ENCODE results near the gene SMU1. TPM values are rescaled to one million over a fixed set of nuclear protein-coding genes. Genes with fewer than 3 reads are reported as not detected.

SMU1 gene
- total RNA-seq, 4 donors from 2014 or later, result 19.7 to 24.2 (median 21.9) TPM

DNA sequence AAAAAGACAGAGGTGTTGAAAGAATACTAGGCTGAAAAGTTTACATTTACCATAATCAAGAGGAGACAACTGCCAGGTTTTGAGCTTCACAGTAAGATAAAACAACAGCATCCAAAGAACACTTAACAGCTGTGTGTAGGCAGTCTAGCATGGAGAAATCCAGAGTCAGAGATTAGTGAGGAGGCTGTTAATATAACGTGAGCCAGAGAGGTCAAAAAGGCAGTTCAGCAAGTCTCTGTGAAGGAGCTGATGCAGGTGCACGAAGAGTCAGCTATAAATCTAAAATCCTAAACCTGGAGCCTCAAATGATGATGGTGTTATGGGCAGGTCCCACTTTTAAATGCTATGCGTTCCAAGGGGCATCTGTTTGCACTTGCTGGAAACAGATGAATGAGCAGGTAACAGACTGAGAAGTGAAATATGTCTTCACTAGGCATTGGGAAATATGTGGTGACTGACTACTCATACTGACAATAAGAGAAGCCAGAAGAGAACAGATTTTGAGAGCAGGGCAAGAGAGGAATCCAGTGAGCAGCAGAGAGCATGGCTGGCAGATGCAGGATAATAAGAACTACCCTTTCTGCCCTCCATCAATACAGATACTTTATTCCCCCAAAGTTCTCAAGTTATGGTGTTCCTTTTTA is 83.8 kb downstream of the SMU1 start:
- H3K9me3 ChIP-seq, result no peaks in the 10 kb centered on the region
- H3K27ac ChIP-seq, result no peak overlapping the region
- no peak for ATAC-seq
- H3K4me3 ChIP-seq, result no peak overlapping the region
- H3K27me3 ChIP-seq, result no peaks in the 10 kb centered on the region
- peaks cover 0 to 49% of the 10 kb centered on the region in 2 donors for H3K36me3 ChIP-seq
- TF ChIP-seq EP300 (IDR thresholded peaks at IDR 0.05), result no peak
- TF ChIP-seq POLR2AphosphoS5 (IDR thresholded peaks at IDR 0.05), result no peak
- TF ChIP-seq POLR2A (IDR thresholded peaks at IDR 0.05), result no peak
- TF ChIP-seq, protein P1, sequence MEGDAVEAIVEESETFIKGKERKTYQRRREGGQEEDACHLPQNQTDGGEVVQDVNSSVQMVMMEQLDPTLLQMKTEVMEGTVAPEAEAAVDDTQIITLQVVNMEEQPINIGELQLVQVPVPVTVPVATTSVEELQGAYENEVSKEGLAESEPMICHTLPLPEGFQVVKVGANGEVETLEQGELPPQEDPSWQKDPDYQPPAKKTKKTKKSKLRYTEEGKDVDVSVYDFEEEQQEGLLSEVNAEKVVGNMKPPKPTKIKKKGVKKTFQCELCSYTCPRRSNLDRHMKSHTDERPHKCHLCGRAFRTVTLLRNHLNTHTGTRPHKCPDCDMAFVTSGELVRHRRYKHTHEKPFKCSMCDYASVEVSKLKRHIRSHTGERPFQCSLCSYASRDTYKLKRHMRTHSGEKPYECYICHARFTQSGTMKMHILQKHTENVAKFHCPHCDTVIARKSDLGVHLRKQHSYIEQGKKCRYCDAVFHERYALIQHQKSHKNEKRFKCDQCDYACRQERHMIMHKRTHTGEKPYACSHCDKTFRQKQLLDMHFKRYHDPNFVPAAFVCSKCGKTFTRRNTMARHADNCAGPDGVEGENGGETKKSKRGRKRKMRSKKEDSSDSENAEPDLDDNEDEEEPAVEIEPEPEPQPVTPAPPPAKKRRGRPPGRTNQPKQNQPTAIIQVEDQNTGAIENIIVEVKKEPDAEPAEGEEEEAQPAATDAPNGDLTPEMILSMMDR (IDR thresholded peaks at IDR 0.05), result no peak
- peaks cover 0 to 21% (median 0%) of the 10 kb centered on the region in 3 donors for H3K4me1 ChIP-seq
- 16 to 35% methylated on average over 2 to 3 of the region's 3 CpGs for WGBS, 2 donors (ENCODE audit: low coverage in 1 of 2)

DNA sequence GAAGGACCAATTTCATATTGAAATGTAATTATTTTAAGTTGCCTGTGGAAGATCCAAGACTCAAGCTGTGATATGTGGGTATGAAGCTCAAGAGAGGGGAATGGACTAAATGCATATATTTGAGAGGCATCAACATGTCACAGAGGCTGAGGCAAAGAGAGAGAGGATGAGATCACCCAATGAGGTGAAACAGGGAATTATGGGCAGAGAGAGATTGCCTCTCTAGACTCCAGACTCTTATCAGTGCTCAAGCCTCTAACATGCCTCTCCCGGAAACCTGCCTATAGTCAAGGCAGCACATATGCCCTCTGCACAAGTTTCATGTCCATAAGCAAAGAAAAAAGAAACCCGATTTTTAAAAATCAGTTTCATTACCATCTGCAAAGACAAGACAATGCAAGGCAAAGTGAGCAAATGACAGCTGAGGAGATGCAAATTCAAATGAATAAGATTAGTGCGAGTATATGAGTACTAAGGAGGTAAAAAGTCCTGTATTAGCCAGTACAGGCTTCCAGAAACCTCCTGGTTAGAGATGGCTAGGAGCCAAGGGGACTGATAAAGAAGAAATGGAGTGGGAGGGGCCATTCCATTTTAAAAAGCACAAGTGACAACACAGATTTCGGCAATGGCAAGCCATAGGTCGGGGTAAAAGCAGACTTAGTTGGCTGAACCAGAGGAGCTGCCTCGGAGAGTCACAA is 84.4 kb downstream of the SMU1 start:
- 28 to 44% methylated on average over 4 to 6 of the region's 6 CpGs for WGBS, 2 donors (ENCODE audit: low coverage in 1 of 2)
- peaks cover 1 to 49% of the 10 kb centered on the region in 2 donors for H3K36me3 ChIP-seq
- no peaks in the 10 kb centered on the region for H3K9me3 ChIP-seq
- H3K4me1 ChIP-seq, result peaks cover 0 to 21% (median 0%) of the 10 kb centered on the region in 3 donors
- H3K27ac ChIP-seq, result no peak overlapping the region
- no peaks in the 10 kb centered on the region for H3K27me3 ChIP-seq
- TF ChIP-seq POLR2AphosphoS5 (IDR thresholded peaks at IDR 0.05), result no peak
- TF ChIP-seq EP300 (IDR thresholded peaks at IDR 0.05), result no peak
- TF ChIP-seq, protein P1 (IDR thresholded peaks at IDR 0.05), result no peak
- no peak for TF ChIP-seq POLR2A (IDR thresholded peaks at IDR 0.05)
- no peak overlapping the region for H3K4me3 ChIP-seq
- no peak for ATAC-seq

Other genes starting within 250 kb of the SMU1 start
- 10 to 100 TPM; 20.0 to 51.1 (median 25.4) TPM for gene APTX, start 75.0 kb downstream of the SMU1 start, total RNA-seq
- 100 to 1,000 TPM in 2 of 4 donors, 10 to 100 TPM in 2; 75.6 to 111 (median 96.5) TPM for gene DNAJA1, start 51.4 kb downstream of the SMU1 start, total RNA-seq
- gene B4GALT1, start 90.7 kb upstream of the SMU1 start, total RNA-seq, result 10 to 100 TPM; 22.9 to 43.3 (median 31.0) TPM
- gene SPINK4, start 163.5 kb upstream of the SMU1 start, total RNA-seq, result not detected
- 100 to 1,000 TPM; 128 to 165 (median 139) TPM for gene BAG1, start 188.0 kb upstream of the SMU1 start, total RNA-seq
- gene CHMP5, start 188.4 kb upstream of the SMU1 start, total RNA-seq, result 10 to 100 TPM; 45.6 to 89.0 (median 59.3) TPM
- 10 to 100 TPM; 31.7 to 53.9 (median 42.3) TPM for gene NFX1, start 213.8 kb upstream of the SMU1 start, total RNA-seq

All from gastroesophageal sphincter (tissue), 4 donors.